WTC11 (cell line): Measurements from ENCODE around the gene CCDC136. TPM values are rescaled to one million over a fixed set of nuclear protein-coding genes. Genes with fewer than 3 reads are reported as not detected.

Experiments
- ATAC-seq: fragments of 200-7000 bp; cut with Tn5 transposase; 2 replicates; pipeline ENCODE4 v1.10.0; 2021; ENCODE audit warnings: mild to moderate bottlenecking, moderate library complexity
- CTCF ChIA-PET: fragments of 300-600 bp; sonication (Branson Sonifier 250); formaldehyde crosslinking; loops from one replicate; lab custom pipeline; 2021; ENCODE audit warnings: antibody characterized with exemption; lab: Charles Lee
- POLR2A ChIA-PET: fragments of 350-600 bp; sonication (Branson Sonifier 250); formaldehyde crosslinking; loops from one replicate; lab custom pipeline; 2021; ENCODE audit warnings: antibody characterized with exemption; lab: Charles Lee
- DNase-seq: peaks from one replicate; pipeline ENCODE4 v3.0.0; 2021; ENCODE audit warnings: low spot score
- H3K27ac Mint-ChIP-seq: 2 replicates; pipeline ENCODE4 v1.8.0; 2021; ENCODE audit warnings: mixed read lengths
- H3K27me3 Mint-ChIP-seq: 2 replicates; pipeline ENCODE4 v1.8.0; 2021; ENCODE audit warnings: low read depth, mild to moderate bottlenecking, moderate library complexity, mixed read lengths
- H3K36me3 Mint-ChIP-seq: 2 replicates; pipeline ENCODE4 v1.8.0; 2021; ENCODE audit warnings: mixed read lengths
- H3K4me1 Mint-ChIP-seq: 2 replicates; pipeline ENCODE4 v1.8.0; 2022; ENCODE audit warnings: mixed read lengths
- H3K4me3 Mint-ChIP-seq: 2 replicates; pipeline ENCODE4 v1.8.0; 2021; ENCODE audit warnings: mild to moderate bottlenecking, moderate library complexity, mixed read lengths
- H3K9me3 Mint-ChIP-seq: 2 replicates; pipeline ENCODE4 v1.8.0; 2021; ENCODE audit warnings: mixed read lengths
- ATF6 ChIP-seq: sonication (generic); formaldehyde crosslinking; IDR thresholded peaks from 2 replicates; pipeline ENCODE4 v1.8.1; 2023; ENCODE audit warnings: mild to moderate bottlenecking, missing genetic modification reagents
- CDX4 ChIP-seq: fragments of 250-450 bp; sonication (Bioruptor Pico); IDR thresholded peaks from 2 replicates; pipeline ENCODE4 v1.9.0; 2021; ENCODE audit warnings: moderate library complexity, mild to moderate bottlenecking, inconsistent platforms, borderline replicate concordance
- CTCF ChIP-seq: fragments of 200-600 bp; IDR thresholded peaks from 2 replicates; pipeline ENCODE4 v1.8.0; 2022; ENCODE audit warnings: antibody characterized with exemption
- E2F5 ChIP-seq: sonication (generic); formaldehyde crosslinking; IDR thresholded peaks from 2 replicates; pipeline ENCODE4 v1.8.1; 2022; ENCODE audit warnings: mild to moderate bottlenecking, moderate library complexity, missing genetic modification reagents
- EMX1 ChIP-seq: fragments of 250-450 bp; sonication (Bioruptor Pico); IDR thresholded peaks from 2 replicates; pipeline ENCODE4 v1.8.0; 2021; ENCODE audit warnings: mild to moderate bottlenecking
- ERG ChIP-seq: fragments of 250-450 bp; sonication (Bioruptor Pico); IDR thresholded peaks from 2 replicates; pipeline ENCODE4 v1.8.0; 2021; ENCODE audit warnings: mild to moderate bottlenecking
- ETV6 ChIP-seq: sonication (generic); formaldehyde crosslinking; IDR thresholded peaks from 2 replicates; pipeline ENCODE4 v1.8.1; 2022; ENCODE audit warnings: mild to moderate bottlenecking, missing genetic modification reagents
- FOXK1 ChIP-seq: sonication (generic); formaldehyde crosslinking; IDR thresholded peaks from 2 replicates; pipeline ENCODE4 v1.8.0; 2022; ENCODE audit warnings: mild to moderate bottlenecking, moderate library complexity, missing genetic modification reagents
- IRF1 ChIP-seq: sonication (generic); formaldehyde crosslinking; IDR thresholded peaks from 2 replicates; pipeline ENCODE4 v1.8.0; 2023; ENCODE audit warnings: missing genetic modification reagents
- MAX ChIP-seq: sonication (generic); formaldehyde crosslinking; IDR thresholded peaks from 2 replicates; pipeline ENCODE4 v1.8.0; 2022; ENCODE audit warnings: mild to moderate bottlenecking, missing genetic modification reagents
- MLX ChIP-seq: sonication (generic); formaldehyde crosslinking; IDR thresholded peaks from 2 replicates; pipeline ENCODE4 v1.8.1; 2023; ENCODE audit warnings: mild to moderate bottlenecking, missing genetic modification reagents, moderate library complexity
- NR2C2 ChIP-seq: sonication (generic); formaldehyde crosslinking; IDR thresholded peaks from 2 replicates; pipeline ENCODE4 v1.8.0; 2022; ENCODE audit warnings: mild to moderate bottlenecking, missing genetic modification reagents
- PREB ChIP-seq: sonication (generic); formaldehyde crosslinking; IDR thresholded peaks from 2 replicates; pipeline ENCODE4 v1.8.1; 2022; ENCODE audit warnings: mild to moderate bottlenecking, missing genetic modification reagents, moderate library complexity, borderline replicate concordance
- RELA ChIP-seq: sonication (generic); formaldehyde crosslinking; IDR thresholded peaks from 2 replicates; pipeline ENCODE4 v1.8.1; 2022; ENCODE audit warnings: missing genetic modification reagents, mild to moderate bottlenecking, borderline replicate concordance
- ZNF138 ChIP-seq: sonication (generic); formaldehyde crosslinking; conservative IDR thresholded peaks from 2 replicates; pipeline ENCODE4 v1.8.1; 2022; ENCODE audit warnings: mild to moderate bottlenecking, moderate library complexity, missing genetic modification reagents
- ZNF232 ChIP-seq: sonication (generic); formaldehyde crosslinking; IDR thresholded peaks from 2 replicates; pipeline ENCODE4 v1.8.0; 2022; ENCODE audit warnings: mild to moderate bottlenecking, missing genetic modification reagents
- ZNF281 ChIP-seq: sonication (generic); formaldehyde crosslinking; IDR thresholded peaks from 2 replicates; pipeline ENCODE4 v1.8.0; 2023; ENCODE audit warnings: mild to moderate bottlenecking, missing genetic modification reagents
- ZSCAN18 ChIP-seq: fragments of 250-450 bp; sonication (Bioruptor Pico); IDR thresholded peaks from 2 replicates; pipeline ENCODE4 v2.1.2; 2022; ENCODE audit warnings: mild to moderate bottlenecking, moderate library complexity
- total RNA-seq: library from RNA; stranded (reverse); gene quantifications from 3 replicates; pipeline ENCODE4 v1.2.3, GENCODE V29; 2021

Gene CCDC136
- total RNA-seq, 1 experiment from 2014 or later = 51.0 TPM

- TF ChIP-seq ATF6 (no peak; the same call in 1 of the 2 replicates), ERG (0 out of 2 replicates have a peak, but pooled peaks have one; percentile 88), RELA (CRISPR knock-in tag) (no peak), ZNF232 (CRISPR knock-in tag) (peak; percentile 13; the same call in 1 of the 2 replicates), EMX1 (CRISPR knock-in tag) (peak; percentile 60; the same call in 1 of the 2 replicates), ZNF281 (CRISPR knock-in tag) (0 out of 2 replicates have a peak, but pooled peaks have one; percentile 34), FOXK1 (peak; percentile 46; the same call in 1 of the 2 replicates), MAX (CRISPR knock-in tag) (peak; percentile 38; the same call in 1 of the 2 replicates), ETV6 (CRISPR knock-in tag) (peak; percentile 83)
Measured at GRCh38 chr7:128783143-128783861, 8.5 kb upstream of the CCDC136 start (continued).

GRCh38 chr7:128785738-128786137, 6.0 kb upstream of the CCDC136 start:
- CTCF ChIA-PET = interaction anchor here (1.0 kb wide), 1 partner anchor 97 kb away, joined by 3 read pairs; no protein-coding TSS in a partner anchor
- DNase-seq = no peak
- TF ChIP-seq CTCF (no peak), ETV6 (CRISPR knock-in tag) (no peak), ERG (no peak), IRF1 (CRISPR knock-in tag) (no peak), NR2C2 (CRISPR knock-in tag) (no peak), MLX (CRISPR knock-in tag) (no peak), PREB (CRISPR knock-in tag) (no peak), ZNF138 (no peak), CDX4 (CRISPR knock-in tag) (no peak), E2F5 (CRISPR knock-in tag) (no peak), ZSCAN18 (CRISPR knock-in tag) (no peak)
- no peak overlapping the region for H3K4me3 Mint-ChIP-seq
- H3K27ac Mint-ChIP-seq = no peak overlapping the region
- no peaks in the 10 kb centered on the region for H3K36me3 Mint-ChIP-seq
- POLR2A ChIA-PET = no interaction called here
- H3K27me3 Mint-ChIP-seq = peaks cover 15% of the 10 kb centered on the region
- H3K9me3 Mint-ChIP-seq = no peaks in the 10 kb centered on the region
- no peak for ATAC-seq
- H3K4me1 Mint-ChIP-seq = peaks cover 15% of the 10 kb centered on the region
